Measurements from ENCODE around the gene IL23R. TPM values are rescaled to one million over a fixed set of nuclear protein-coding genes. Genes with fewer than 3 reads are reported as not detected.

Gene IL23R
- total and polyA plus RNA-seq, 2 of the 8 experiments (the other 6 are each of a cell fraction or from before 2014, with no cell fraction given), result not detected

GRCh38 chr1:67138813-67139499 is 27.3 kb upstream of the IL23R start:
- H4K8ac ChIP-seq (ENCODE audit: extremely low read depth, insufficient read depth, low read length), result no peak overlapping the region
- ChIA-PET POLR2A (ENCODE audit: partially characterized antibody) (no interaction called here), CTCF (ENCODE audit: partially characterized antibody) (interaction anchor here (1.0 to 3.4 kb wide), 3 partner anchors 10 to 143 kb away, joined by 3 to 21 read pairs (median 8); no protein-coding TSS in a partner anchor)
- no peak overlapping the region for H3K23ac ChIP-seq (ENCODE audit: insufficient read length)
- H3K4me3 ChIP-seq (ENCODE audit: extremely low read depth in 1 of 4, insufficient read depth in 2 of 4, low read depth in 3 of 4, low read length in 4 of 4), result no peak overlapping the region
- H3K14ac ChIP-seq (ENCODE audit: insufficient read length), result no peak overlapping the region
- H3K79me1 ChIP-seq (ENCODE audit: low read depth, low read length), result no peaks in the 10 kb centered on the region
- H3K56ac ChIP-seq (replicated peaks; ENCODE audit: insufficient read length, low read depth, low read length), result no peak overlapping the region
- WGBS, 2 experiments (ENCODE audit: extremely low coverage in 1 of 2, insufficient coverage in 1 of 2, insufficient read length in 1 of 2, insufficient replicate concordance in 2 of 2, low coverage in 1 of 2, low lambda C conversion rate in 2 of 2, missing lambda C conversion rate in 1 of 2), result 94% methylated on average over 3 of the region's 3 CpGs; no CpG with 5 or more reads in 1 of the 2 experiments
- DNase-seq (ENCODE audit: low read depth in 1 of 2, low spot score in 2 of 2), result no peak
- no peak overlapping the region for H4K5ac ChIP-seq (ENCODE audit: insufficient read length, low read depth, low read length)
- H3K27me3 ChIP-seq (replicated peaks in 1 of 4; ENCODE audit: control insufficient read depth in 3 of 4, extremely low read depth in 1 of 4, insufficient read depth in 3 of 4, low read length in 3 of 4), result 0 out of 7 replicates have a peak, but pooled peaks cover 0 to 2% (median 0%) of the 10 kb centered on the region in 4 experiments
- H3K18ac ChIP-seq (ENCODE audit: extremely low read depth, low read length), result no peak overlapping the region
- H3K4me1 ChIP-seq (replicated peaks in 1 of 4; ENCODE audit: control insufficient read depth in 3 of 4, insufficient read depth in 4 of 4, low read length in 3 of 4), result peaks cover 2 to 7% (median 4%) of the 10 kb centered on the region in 4 experiments; a peak in 4 of 7 replicates
- no peak overlapping the region for H2BK20ac ChIP-seq (ENCODE audit: low read length)
- no peaks in the 10 kb centered on the region for H3K9me3 ChIP-seq (ENCODE audit: insufficient read depth in 2 of 2, low read depth in 1 of 2, low read length in 1 of 2)
- no peak for FAIRE-seq
- no peak overlapping the region for H2BK120ac ChIP-seq (replicated peaks; ENCODE audit: low read depth, low read length)
- H3K27ac ChIP-seq (ENCODE audit: low read depth, low read length), result no peak overlapping the region
- H2BK12ac ChIP-seq (ENCODE audit: low read depth, low read length), result no peak overlapping the region
- H2BK5ac ChIP-seq (ENCODE audit: low read depth, low read length), result no peak overlapping the region
- H3K4me2 ChIP-seq (ENCODE audit: insufficient read depth in 1 of 2, low read depth in 2 of 2, low read length in 2 of 2), result no peak overlapping the region
- H3K23me2 ChIP-seq (ENCODE audit: low read depth, low read length), result no peaks in the 10 kb centered on the region
- no peak overlapping the region for H3K4ac ChIP-seq (replicated peaks; ENCODE audit: insufficient read length, low read depth, low read length)
- H2AK5ac ChIP-seq (ENCODE audit: low read depth, low read length), result no peak overlapping the region
- H3K36me3 ChIP-seq (ENCODE audit: control insufficient read depth in 2 of 4, insufficient read depth in 4 of 4, low read length in 3 of 4), result no peaks in the 10 kb centered on the region
- H4K20me1 ChIP-seq (replicated peaks in 1 of 2; ENCODE audit: control insufficient read depth in 1 of 2, insufficient read depth in 2 of 2, low read length in 2 of 2), result no peaks in the 10 kb centered on the region
- H2AFZ ChIP-seq (ENCODE audit: low read length), result no peak overlapping the region
- no peak overlapping the region for H4K91ac ChIP-seq (replicated peaks; ENCODE audit: insufficient read length, low read length)
- no peak overlapping the region for H3K9ac ChIP-seq (replicated peaks in 1 of 4; ENCODE audit: extremely low read depth in 1 of 4, low read depth in 3 of 4, low read length in 3 of 4)
- H3K79me2 ChIP-seq (ENCODE audit: control insufficient read depth in 1 of 2, insufficient read depth in 2 of 2, low read length in 2 of 2), result no peaks in the 10 kb centered on the region
- H2BK15ac ChIP-seq (ENCODE audit: low read length), result no peak overlapping the region
- TF ChIP-seq NRF1 (IDR thresholded peaks at IDR 0.05; ENCODE audit: low read depth, low read length), result no peak
- no peak for TF ChIP-seq CHD1 (IDR thresholded peaks at IDR 0.05; ENCODE audit: low read depth, low read length)
- no peak for TF ChIP-seq RBBP5 (IDR thresholded peaks at IDR 0.05; ENCODE audit: borderline replicate concordance, low read depth, low read length)
- no peak for TF ChIP-seq RXRA (IDR thresholded peaks at IDR 0.05; ENCODE audit: insufficient read depth, low read depth, low read length)
- no peak for TF ChIP-seq CEBPB (IDR thresholded peaks at IDR 0.05; ENCODE audit: low read depth, low read length)
- TF ChIP-seq SUZ12 (IDR thresholded peaks at IDR 0.05; ENCODE audit: low read length), result no peak
- no peak for TF ChIP-seq SP1 (IDR thresholded peaks at IDR 0.05; ENCODE audit: low read depth, low read length)
- TF ChIP-seq YY1 (IDR thresholded peaks at IDR 0.05; ENCODE audit: low read depth, low read length), result no peak
- TF ChIP-seq BRCA1 (IDR thresholded peaks at IDR 0.05; ENCODE audit: low read depth, low read length), result no peak
- TF ChIP-seq HDAC2 (IDR thresholded peaks at IDR 0.05; ENCODE audit: borderline replicate concordance in 1 of 2, low read depth in 2 of 2, low read length in 2 of 2), result no peak
- TF ChIP-seq SP2 (IDR thresholded peaks at IDR 0.05; ENCODE audit: low read length), result no peak
- no peak for TF ChIP-seq USF2 (IDR thresholded peaks at IDR 0.05; ENCODE audit: low read length)
- TF ChIP-seq ZNF274 (IDR thresholded peaks at IDR 0.05; ENCODE audit: borderline replicate concordance, extremely low read depth, low read length), result no peak

Measured in H1 (cell line).